ENCODE data around the gene CAMTA1.

The CAMTA1 gene

DNA sequence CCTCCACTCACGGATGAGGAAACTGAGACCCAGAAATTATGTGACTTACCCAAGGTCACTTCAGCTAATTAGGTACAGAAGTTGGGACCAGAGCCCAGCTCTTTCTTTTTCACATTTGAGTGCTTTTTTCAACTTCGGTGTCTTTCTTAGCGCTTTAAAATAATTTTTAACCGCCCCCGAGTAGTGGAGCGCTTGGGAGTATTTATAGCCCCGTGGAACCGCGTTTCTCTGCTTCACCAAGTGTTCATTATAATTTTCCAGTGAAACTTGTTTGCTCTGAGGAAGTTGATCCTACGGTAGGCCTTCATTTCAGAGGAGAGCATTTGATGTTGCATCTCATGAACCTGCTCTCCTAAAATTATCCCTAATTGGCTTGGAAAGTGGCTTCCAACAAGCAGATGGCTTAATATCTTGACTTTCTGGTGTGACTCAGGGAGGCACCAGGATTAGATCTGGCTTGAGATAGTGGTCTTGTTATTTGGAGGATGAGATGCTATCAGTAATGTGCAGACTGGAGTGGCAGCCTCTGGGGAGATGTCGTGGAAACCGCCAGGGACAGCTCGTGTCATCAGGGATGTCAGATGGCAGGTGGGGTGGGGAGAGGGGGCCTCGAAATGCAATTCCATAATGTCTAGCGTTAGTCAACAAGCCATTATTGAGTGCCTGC is 321.3 kb downstream of the CAMTA1 start:
- no peak for DNase-seq (ENCODE audit: low read depth, low spot score)

DNA sequence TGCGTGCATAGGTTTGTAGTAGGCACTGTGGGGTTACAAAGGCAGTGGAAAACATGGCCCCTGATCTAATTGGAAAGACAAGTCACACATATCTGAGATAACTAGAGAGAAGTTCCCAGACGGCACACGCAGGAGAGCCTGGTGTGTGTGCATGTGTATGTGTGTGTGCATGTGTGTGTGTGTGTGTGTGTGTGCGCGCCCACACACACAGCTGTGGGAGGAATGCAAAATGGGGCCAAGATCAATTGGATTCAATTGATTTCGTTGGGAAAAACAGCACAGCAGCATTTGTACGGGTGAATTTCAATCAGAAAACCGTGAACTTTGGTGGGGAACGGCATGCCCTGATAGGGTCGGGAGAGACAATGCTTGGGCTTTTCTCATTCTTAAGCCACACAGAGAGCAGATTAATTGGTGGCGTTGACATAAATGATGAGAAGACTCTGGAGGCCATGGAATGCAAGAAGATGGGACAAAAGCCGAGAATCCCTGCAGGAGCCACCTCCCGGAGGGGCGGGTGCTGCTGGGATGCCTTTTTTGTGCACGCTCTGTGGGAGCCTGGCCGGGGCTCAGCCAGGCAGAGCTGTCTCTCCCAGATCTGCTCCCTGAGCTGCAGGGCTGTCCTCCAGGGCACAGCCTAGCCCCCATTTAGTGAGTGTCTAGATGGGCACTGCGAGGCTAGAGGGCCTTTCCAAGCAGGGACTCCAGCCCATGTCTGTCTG is 322.0 kb downstream of the CAMTA1 start:
- DNase-seq (ENCODE audit: low read depth, low spot score) = no peak

DNA sequence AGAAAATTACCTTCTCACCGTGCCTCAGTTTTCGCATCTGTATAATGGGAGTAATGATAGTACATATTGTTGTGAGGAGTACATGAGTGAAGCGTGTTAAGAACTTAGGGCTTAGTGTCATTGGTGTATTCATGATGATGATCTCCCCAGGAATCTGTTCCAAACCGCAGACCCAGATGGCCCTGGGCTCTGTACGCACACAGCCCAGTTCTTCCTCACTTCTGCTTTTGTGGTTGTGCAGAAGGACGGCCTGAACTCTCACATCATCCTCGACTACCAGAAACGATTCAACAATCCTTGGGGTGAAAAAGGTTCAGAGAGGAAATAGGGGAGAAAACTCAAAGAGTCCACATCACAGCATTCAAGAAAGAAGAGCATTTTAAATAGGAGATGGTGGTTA is 323.0 kb downstream of the CAMTA1 start:
- no peak for DNase-seq (ENCODE audit: low read depth, low spot score)

DNA sequence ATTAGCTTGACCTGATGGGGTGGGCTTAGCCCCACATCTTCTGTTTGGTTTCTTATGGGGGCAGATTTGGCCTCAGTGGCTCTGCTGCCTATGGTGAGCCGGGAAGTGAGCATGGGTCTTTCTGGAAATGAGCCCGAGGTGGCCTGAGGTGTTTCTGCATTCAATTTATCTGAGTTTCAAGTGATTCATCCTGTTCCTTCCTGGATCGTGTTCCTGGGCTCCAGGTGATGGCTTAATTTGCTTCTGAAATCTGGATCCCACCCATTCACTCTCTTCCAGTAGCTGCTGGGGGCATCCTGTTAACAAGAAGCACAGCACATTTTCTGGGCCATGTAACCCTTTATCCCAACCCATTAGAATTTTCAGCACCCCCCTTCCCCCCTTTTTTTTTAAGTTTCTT is 324.6 kb downstream of the CAMTA1 start:
- no peak for DNase-seq (ENCODE audit: low read depth, low spot score)

DNA sequence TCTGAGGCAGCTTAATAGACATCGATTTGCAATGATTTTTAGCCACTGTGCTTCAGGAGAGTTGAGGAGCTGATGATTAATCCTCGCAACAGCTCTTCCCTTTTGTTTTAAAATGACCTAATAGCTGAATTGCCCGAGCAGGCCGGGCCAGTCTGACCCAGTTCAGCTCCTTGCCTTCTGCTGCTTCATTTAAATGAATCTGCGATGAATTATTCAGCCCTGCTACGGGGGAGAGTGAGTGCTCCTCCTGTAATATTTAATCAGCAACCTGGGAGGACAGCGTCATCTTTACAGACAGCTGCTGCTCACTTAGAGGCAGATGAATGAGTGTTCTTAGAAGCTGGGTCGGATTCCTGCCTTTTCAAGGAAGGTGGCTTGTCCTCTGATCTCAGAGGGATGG is 325.1 kb downstream of the CAMTA1 start:
- DNase-seq (ENCODE audit: low read depth, low spot score) = no peak

GRCh38 chr1:7111853-7112252 is 326.6 kb downstream of the CAMTA1 start:
- no peak for DNase-seq (ENCODE audit: low read depth, low spot score)

GRCh38 chr1:7113136-7113535 is 327.9 kb downstream of the CAMTA1 start:
- no peak for DNase-seq (ENCODE audit: low read depth, low spot score)

DNA sequence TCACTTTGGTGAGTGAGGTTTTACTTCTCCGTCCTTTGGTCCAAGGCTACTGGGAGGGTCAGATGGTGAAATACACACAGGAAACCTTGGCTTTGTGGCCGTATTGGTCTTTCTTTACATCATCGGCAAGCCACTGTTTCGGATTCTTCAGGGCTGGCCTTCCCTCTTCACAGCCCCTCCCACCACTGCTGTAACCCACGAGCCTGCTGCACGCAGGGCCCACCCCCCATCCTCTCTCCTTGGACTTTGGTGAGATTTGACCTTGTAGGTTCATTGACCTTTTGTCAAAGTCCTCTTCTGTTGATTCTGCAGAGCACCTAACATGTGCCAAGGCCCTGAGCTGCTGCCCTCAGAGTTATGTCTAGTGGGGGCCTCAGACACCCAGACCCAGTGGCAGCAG is 328.6 kb downstream of the CAMTA1 start:
- DNase-seq (ENCODE audit: low read depth, low spot score) = no peak

DNA sequence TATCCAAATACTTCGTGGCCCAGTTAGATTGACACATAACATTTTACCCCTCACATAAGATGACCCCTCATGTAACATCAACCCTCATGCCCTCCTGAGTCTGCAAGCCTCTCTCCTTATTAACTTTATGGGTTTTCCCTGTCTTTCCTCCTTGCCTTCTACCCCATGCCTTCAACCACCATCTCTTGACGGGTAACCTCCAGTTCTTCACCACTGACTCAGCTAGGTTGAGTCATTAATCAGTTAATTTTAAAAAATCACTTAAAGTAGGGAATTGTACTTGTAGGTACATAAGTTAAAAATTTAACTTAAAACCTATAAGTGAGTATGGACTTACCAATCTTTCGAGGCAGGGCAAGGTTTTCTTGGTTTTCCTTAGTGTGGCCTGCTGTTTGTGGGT is 330.7 kb downstream of the CAMTA1 start:
- DNase-seq (ENCODE audit: low read depth, low spot score) = no peak

GRCh38 chr1:7117399-7118281 is 332.4 kb downstream of the CAMTA1 start:
- peak; percentile 96 for DNase-seq (ENCODE audit: low read depth, low spot score)

DNA sequence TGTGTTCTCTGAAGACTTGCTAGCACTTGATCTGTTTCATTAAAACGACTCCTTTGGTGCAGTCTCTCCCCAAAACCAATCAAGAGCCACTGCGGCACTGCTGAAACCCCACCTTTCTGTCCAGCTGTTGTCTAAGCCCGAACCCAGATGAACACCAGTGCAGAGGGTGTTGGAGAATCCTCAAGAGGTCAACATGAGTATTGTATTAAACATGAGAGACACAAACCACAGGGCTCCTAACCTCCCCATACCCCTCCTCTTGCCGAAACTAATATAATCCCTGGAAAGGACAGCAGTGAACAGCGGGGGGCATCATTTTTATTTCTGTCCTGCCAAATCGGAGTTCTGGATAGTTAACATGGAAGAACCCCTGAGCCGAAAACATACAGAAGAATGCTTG is 333.9 kb downstream of the CAMTA1 start:
- DNase-seq (ENCODE audit: low read depth, low spot score) = no peak

DNA sequence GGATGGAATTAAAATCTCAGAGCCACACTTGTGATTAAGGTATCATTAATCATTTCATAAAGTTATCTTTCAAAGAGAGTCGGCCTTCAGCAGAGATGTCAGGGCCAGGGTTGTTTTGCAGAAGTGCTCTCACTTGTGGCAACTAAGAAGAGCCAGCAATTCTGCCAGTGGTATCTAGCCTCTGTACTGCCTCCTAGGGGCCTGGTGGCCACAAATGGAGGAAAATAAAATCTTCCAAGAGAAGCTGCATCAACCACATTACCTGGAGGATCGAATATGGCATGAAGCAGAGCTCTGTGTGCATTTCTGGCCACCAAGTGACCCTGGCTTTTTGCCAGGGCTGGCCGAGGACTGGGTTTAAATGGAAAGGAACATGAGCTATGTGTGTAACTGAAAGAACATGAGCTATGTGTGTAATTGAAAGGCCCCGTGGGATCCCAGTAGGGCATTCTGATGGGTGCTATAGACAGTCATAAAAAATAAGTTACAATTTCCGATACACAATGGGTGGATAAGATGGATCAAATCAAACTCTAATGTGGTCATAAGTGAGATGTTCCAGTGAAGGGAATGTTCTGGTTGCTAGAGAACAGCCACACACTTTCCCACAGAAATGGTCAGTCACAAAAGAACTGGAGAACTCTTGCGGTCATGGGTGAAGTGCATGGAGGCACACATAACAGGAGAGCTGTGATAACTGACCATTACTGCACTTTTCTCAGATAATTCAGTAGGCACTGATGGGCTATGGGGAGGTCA is 335.8 kb downstream of the CAMTA1 start:
- no peak for DNase-seq (ENCODE audit: low read depth, low spot score)

GRCh38 chr1:7121622-7121988 is 336.4 kb downstream of the CAMTA1 start:
- no peak for DNase-seq (ENCODE audit: low read depth, low spot score)

DNA sequence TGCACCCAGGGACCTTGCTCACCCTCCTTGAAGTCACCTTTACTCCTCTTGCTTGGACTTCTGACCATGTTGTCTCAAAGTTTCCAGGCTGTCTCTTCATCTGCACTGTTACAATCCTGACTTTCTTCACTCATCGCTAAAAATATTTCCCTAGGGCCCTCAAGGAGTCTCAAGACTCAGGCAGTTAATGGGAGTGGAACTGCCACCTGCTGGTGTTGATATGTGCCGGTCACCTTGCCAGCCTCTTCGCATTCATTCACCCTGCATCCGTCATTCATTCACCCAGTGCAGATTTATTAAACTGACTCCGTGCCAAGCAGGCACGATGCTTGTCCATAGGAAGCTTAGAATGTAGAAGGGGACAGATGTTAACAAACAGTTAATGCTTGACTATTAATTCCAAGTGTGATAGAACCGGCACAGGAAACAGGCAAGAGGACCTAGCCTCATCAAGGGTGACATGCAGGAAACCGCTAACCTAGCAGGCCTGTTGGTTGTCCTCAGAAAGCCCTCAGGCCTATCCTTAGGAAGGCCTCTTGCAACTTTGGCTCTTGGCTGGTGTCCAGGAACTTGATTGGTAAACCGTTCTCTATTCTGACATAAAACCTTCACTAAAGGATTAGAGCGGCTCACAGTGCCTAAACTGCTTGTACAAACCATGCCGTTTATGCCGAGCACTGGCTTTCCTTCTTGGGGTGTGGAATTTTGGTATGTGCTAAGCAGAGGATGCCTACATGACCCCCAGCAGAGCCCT is 342.2 kb downstream of the CAMTA1 start:
- DNase-seq (ENCODE audit: low read depth, low spot score) = no peak

DNA sequence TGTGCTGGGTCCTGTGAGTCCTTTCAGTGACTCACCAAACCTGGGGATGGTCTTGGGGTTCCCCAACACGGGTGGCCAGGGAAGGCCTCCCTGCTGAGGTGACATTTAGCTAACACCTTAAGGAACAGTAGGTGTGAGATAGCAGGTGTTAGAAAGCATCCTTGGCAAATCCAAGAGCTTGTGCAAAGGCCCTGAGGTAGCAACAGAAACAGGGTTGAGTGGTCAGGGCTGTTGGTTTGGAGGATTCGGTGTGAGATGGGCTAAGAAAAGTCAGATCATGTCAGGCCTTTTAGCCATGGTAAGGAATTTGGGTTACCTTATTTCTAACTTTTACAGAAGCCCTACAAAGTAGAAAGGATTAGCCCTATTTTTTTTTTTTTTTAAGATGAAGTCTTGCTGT is 343.0 kb downstream of the CAMTA1 start:
- DNase-seq (ENCODE audit: low read depth, low spot score) = no peak

DNA sequence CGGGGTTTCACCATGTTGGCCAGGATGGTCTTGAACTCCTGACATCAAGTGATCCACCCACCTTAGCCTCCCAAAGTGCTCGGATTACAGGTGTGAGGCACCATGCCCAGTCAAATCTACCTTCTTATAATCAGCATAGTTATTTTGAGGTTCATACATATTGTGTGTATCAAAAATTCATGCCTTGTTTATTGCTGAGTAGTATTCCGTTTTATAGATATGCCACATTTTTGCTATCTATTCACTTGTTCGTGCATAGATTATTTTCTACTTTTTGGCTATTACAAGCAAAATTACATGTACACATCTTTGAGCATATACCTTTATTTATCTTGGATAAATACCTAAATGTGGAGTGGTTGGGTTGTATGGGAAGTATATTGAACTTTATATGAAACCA is 344.9 kb downstream of the CAMTA1 start:
- no peak for DNase-seq (ENCODE audit: low read depth, low spot score)

DNA sequence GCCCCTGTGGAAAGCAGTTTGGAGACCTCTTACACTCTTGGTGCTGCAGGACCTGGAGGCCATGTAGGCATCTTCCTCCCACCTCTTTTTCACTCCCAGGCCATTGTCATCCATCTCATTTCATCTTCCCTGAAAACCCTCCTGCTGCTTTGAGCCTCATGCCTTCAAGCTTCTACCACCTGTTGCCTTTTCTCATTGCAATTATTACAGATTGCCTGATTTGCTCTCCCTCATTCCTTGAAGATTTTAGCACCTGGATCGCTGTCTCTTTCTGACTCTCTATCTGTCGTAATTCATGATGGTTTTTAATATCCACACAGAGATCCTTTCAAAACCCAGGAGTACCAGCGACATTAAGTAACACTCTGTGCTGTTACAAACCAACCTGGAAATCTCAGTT is 350.2 kb downstream of the CAMTA1 start:
- DNase-seq (ENCODE audit: low read depth, low spot score) = no peak

- DNase-seq (ENCODE audit: low read depth, low spot score) = no peak
Measured at GRCh38 chr1:7136166-7136953, 351.1 kb downstream of the CAMTA1 start.

DNA sequence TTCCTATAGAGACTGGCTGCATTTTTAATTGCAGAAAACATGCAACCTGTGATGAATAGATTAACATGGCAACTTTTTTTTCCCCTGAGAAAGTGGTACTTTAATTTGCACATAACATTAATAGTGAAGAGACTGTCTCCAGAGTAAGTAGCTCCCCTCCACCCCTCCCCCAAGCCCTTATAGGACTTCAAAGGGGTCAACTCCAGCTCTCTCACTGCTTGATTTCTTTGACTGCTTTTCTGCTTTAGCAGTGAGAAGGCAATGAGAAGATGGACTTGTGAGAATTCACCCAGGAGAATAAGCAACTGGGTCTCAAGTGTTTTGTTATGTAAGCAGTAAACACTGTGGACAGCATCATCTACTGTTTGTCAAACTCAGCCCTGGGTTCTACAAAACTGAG is 355.0 kb downstream of the CAMTA1 start:
- no peak for DNase-seq (ENCODE audit: low read depth, low spot score)

DNA sequence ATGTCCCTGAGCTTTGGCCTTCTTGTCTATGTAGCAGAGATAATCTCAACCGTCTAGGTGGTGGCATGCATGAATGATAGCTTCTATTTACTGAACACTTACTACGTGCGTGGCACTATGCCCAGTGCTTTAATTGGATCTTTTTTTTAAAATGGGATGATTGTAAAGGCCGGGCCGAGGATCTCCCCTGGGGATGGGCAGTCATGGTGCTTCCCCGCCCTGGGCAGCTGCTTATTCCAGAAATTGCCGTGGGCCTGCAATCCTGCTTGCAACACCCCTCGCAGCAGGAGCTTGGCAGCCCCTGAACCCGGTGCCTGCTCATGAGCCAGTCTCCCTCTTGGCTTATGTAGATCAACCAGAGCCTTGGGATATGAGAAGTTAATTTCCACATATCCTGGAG is 360.7 kb downstream of the CAMTA1 start:
- no peak for DNase-seq (ENCODE audit: low read depth, low spot score)
